K562 (cell line): ENCODE results near the gene ARHGAP4. TPM values are rescaled to one million over a fixed set of nuclear protein-coding genes. Genes with fewer than 3 reads are reported as not detected.

Experiments used
- ATAC-seq: fragments of 200-7000 bp; cut with Tn5 transposase; 3 replicates; pipeline ENCODE4 v1.9.1; 2020; ENCODE audit warnings: moderate library complexity
- BruUV-seq: library from RNA; stranded (reverse); fragments of 400-500 nt; replicated peaks from 2 replicates; lab custom pipeline; 2021; lab: Mats Ljungman, UMichigan
- CTCF ChIA-PET: fragments of 300-600 bp; formaldehyde crosslinking; extraction: SDS; loops from one replicate; lab custom pipeline; 2021; ENCODE audit warnings: low intra/inter-chr PET ratio; lab: Yijun Ruan, JAX
- POLR2A ChIA-PET: fragments of 300-600, 350-650 bp; sonication (Branson Sonifier 250); formaldehyde crosslinking; extraction: SDS; loops from one replicate; lab custom pipeline; 2021; ENCODE audit warnings: antibody characterized with exemption, inconsistent platforms; lab: Yijun Ruan, JAX
- DNase-seq, 4 experiments: peaks; one replicate each; pipeline versions ENCODE4 v3.0.0 to v3.0.0-alpha.2; 2011 to 2018; ENCODE audit warnings: low spot score in 3 of 4, mixed read lengths in 3 of 4; ENCODE audit errors: extremely low read depth in 1 of 4
- FAIRE-seq: peaks from 2 replicates; lab custom pipeline; 2011; peaks lifted over from hg19 to GRCh38; lab: Jason Lieb, UNC
- H2AFZ ChIP-seq: 2 replicates; pipeline ENCODE4 v1.6.0; 2011; ENCODE audit warnings: low read depth, low read length, control low read depth, inconsistent platforms
- H3K27ac ChIP-seq: fragments of 200-600 bp; 3 replicates; pipeline ENCODE4 v1.8.0; 2011; ENCODE audit warnings: low read depth, mild to moderate bottlenecking, control low read depth, inconsistent platforms, low read length, moderate library complexity, mixed read lengths; ENCODE audit errors: extremely low read depth
- H3K27me3 ChIP-seq, 2 experiments: fragments of 300-600 bp in 1 of 2; 2 replicates in 1 of 2; 3 replicates in 1 of 2; pipeline versions ENCODE4 v1.6.0 to v1.8.0; 2011; ENCODE audit warnings: inconsistent platforms in 2 of 2, low read length in 2 of 2, mild to moderate bottlenecking in 1 of 2, mixed read lengths in 1 of 2, moderate library complexity in 1 of 2; ENCODE audit not compliant: control insufficient read depth in 2 of 2, insufficient read depth in 2 of 2
- H3K36me3 ChIP-seq: fragments of 300-600 bp; 3 replicates; pipeline ENCODE4 v1.8.0; 2011; ENCODE audit warnings: mild to moderate bottlenecking, low read length, inconsistent platforms; ENCODE audit not compliant: control insufficient read depth, insufficient read depth
- H3K4me1 ChIP-seq, 2 experiments: fragments of 200-600 bp in 1 of 2; replicated peaks in 1 of 2; 2 replicates in 1 of 2; 3 replicates in 1 of 2; pipeline versions ENCODE4 v1.5.1 to v1.8.0; 2011; ENCODE audit warnings: inconsistent platforms in 2 of 2, low read length in 2 of 2, mild to moderate bottlenecking in 1 of 2, mixed read lengths in 1 of 2, moderate library complexity in 1 of 2; ENCODE audit not compliant: control insufficient read depth in 2 of 2, insufficient read depth in 2 of 2
- H3K4me2 ChIP-seq: 2 replicates; pipeline ENCODE4 v1.6.1; 2011; ENCODE audit warnings: low read length, control low read depth, inconsistent platforms, mixed read lengths; ENCODE audit not compliant: insufficient read depth
- H3K4me3 ChIP-seq: fragments of 200-600 bp; sonication (generic), shearing (Covaris generic); 2 replicates; pipeline ENCODE4 v1.5.1; 2016; ENCODE audit warnings: control low read depth, inconsistent platforms
- H3K79me2 ChIP-seq: fragments of 200-600 bp; 3 replicates; pipeline ENCODE4 v1.8.0; 2011; ENCODE audit warnings: low read length, inconsistent platforms; ENCODE audit not compliant: control insufficient read depth, insufficient read depth
- H3K9ac ChIP-seq, 2 experiments: 2 replicates each; pipeline versions ENCODE4 v1.6.0 to v1.6.1; 2011; ENCODE audit warnings: low read depth in 2 of 2, low read length in 2 of 2, control low read depth in 1 of 2, inconsistent platforms in 1 of 2, mild to moderate bottlenecking in 1 of 2, mixed read lengths in 1 of 2; ENCODE audit not compliant: insufficient read depth in 1 of 2
- H3K9me1 ChIP-seq: one replicate; pipeline ENCODE4 v1.6.0; 2011; ENCODE audit warnings: inconsistent platforms, mild to moderate bottlenecking, low read length, moderate library complexity; ENCODE audit not compliant: control insufficient read depth, insufficient read depth
- H3K9me3 ChIP-seq: replicated peaks from 2 replicates; pipeline ENCODE4 v1.5.1; 2011; ENCODE audit warnings: low read depth, low read length, inconsistent platforms; ENCODE audit not compliant: control insufficient read depth, insufficient read depth
- H4K20me1 ChIP-seq: replicated peaks from 2 replicates; pipeline ENCODE4 v1.6.1; 2011; ENCODE audit warnings: low read length, inconsistent platforms, mixed read lengths; ENCODE audit not compliant: control insufficient read depth, insufficient read depth
- EHMT2 ChIP-seq: fragments of 450-650 bp; IDR thresholded peaks from 2 replicates; pipeline ENCODE4 v1.6.1; 2018; ENCODE audit warnings: antibody characterized with exemption
- FOXK2 ChIP-seq, 2 experiments: fragments of 450-650 bp; IDR thresholded peaks in 1 of 2; conservative IDR thresholded peaks in 1 of 2; 2 replicates each; pipeline ENCODE4 v1.6.1; 2016; ENCODE audit warnings: low read depth in 2 of 2, mild to moderate bottlenecking in 1 of 2
- HDAC3 ChIP-seq: fragments of 450-650 bp; IDR thresholded peaks from 2 replicates; pipeline ENCODE4 v1.6.1; 2018; ENCODE audit warnings: borderline replicate concordance, mild to moderate bottlenecking, moderate library complexity; ENCODE audit not compliant: partially characterized antibody
- MYNN ChIP-seq, 2 experiments: sonication (generic); formaldehyde crosslinking in 1 of 2; IDR thresholded peaks; 2 replicates each; pipeline versions ENCODE4 v1.5.0 to v1.6.1; 2016 to 2020; ENCODE audit warnings: antibody characterized with exemption in 1 of 2, missing genetic modification reagents in 1 of 2
- NR2C1 ChIP-seq, 2 experiments: fragments of 450-650 bp; IDR thresholded peaks; 2 replicates each; pipeline ENCODE4 v1.6.1; 2017; ENCODE audit warnings: mild to moderate bottlenecking in 2 of 2, antibody characterized with exemption in 1 of 2, inconsistent platforms in 1 of 2, missing compliant biosample characterization in 1 of 2, missing genetic modification characterization in 1 of 2
- PHTF2 ChIP-seq: fragments of 250-450 bp; sonication (Bioruptor Pico); IDR thresholded peaks from 2 replicates; pipeline ENCODE4 v1.5.0; 2021; ENCODE audit warnings: mild to moderate bottlenecking
- YBX1 ChIP-seq: fragments of 450-650 bp; IDR thresholded peaks from 2 replicates; pipeline ENCODE4 v1.7.1; 2016; ENCODE audit warnings: mild to moderate bottlenecking
- ZNF146 ChIP-seq: IDR thresholded peaks from one replicate; pipeline ENCODE4 v1.6.1; 2018; ENCODE audit warnings: missing compliant biosample characterization; ENCODE audit not compliant: unreplicated experiment
- ZNF699 ChIP-seq: fragments of 250-450 bp; sonication (Bioruptor Pico); IDR thresholded peaks from 2 replicates; pipeline ENCODE4 v1.8.0; 2021; ENCODE audit warnings: mild to moderate bottlenecking, moderate library complexity; ENCODE audit not compliant: insufficient replicate concordance
- WGBS: fragments of 100-300 bp; shearing (Covaris generic); methylation state at CpG from one replicate; pipeline ENCODE4 v1.1.6; 2016; ENCODE audit warnings: low coverage, mixed read lengths; ENCODE audit not compliant: insufficient coverage; ENCODE audit errors: missing lambda C conversion rate; 5-methylcytosine and 5-hydroxymethylcytosine counted together
- in situ Hi-C: fragments of 300-500 bp; cut with MboI; formaldehyde crosslinking; loops from 4 replicates; pipeline ENCODE4 v1.15.0; 2018; ENCODE audit warnings: inconsistent platforms, mixed read lengths
- intact Hi-C: fragments of 100-400 bp; cut with micrococcal nuclease; formaldehyde crosslinking; loops from 2 replicates; pipeline ENCODE4 v1.14.2; 2022
- polyA plus RNA-seq, 8 experiments: library from polyadenylated mRNA; depleted of rRNA in 4 of 8; stranded (reverse) in 5 of 8; unstranded in 3 of 8; fragments of >200 nt; fragmentation: Nextera tagmentation in 2 of 8; fragmentation: Illumina TruSeq in 1 of 8; extraction: Ambion mirVana in 2 of 8; extraction: Trizol in 1 of 8; gene quantifications; 2 replicates each; pipeline versions ENCODE4 v1.2.1 to v1.2.3, GENCODE V29; 2011 to 2014; ENCODE audit warnings: inconsistent platforms in 1 of 8, missing spikeins in 1 of 8
- total RNA-seq, 7 experiments: library from RNA; depleted of rRNA in 6 of 7; stranded (reverse); fragments of >200 nt in 6 of 7; fragmentation: Illumina TruSeq in 2 of 7; extraction: Trizol in 2 of 7; gene quantifications; 2 replicates each; pipeline versions ENCODE4 v1.2.1 to v1.2.3, GENCODE V29; 2011 to 2021; ENCODE audit warnings: low replicate concordance in 1 of 7
- TF ChIP-seq, protein P1 (sequence below), 2 experiments: fragments of 450-650 bp in 1 of 2; sonication (generic) in 1 of 2; formaldehyde crosslinking in 1 of 2; IDR thresholded peaks in 1 of 2; conservative IDR thresholded peaks in 1 of 2; 2 replicates each; pipeline versions ENCODE4 v1.6.1 to v1.8.1; 2016 to 2023; ENCODE audit warnings: mild to moderate bottlenecking in 2 of 2, moderate library complexity in 2 of 2, inconsistent platforms in 1 of 2, missing genetic modification reagents in 1 of 2
- TF ChIP-seq, protein P2 (sequence below): sonication (generic); formaldehyde crosslinking; IDR thresholded peaks from 2 replicates; pipeline ENCODE4 v1.8.1; 2023; ENCODE audit warnings: missing genetic modification reagents, mild to moderate bottlenecking, borderline replicate concordance

Gene ARHGAP4
- total and polyA plus RNA-seq, 9 of the 15 experiments (the other 6 are each of a cell fraction or from before 2014, with no cell fraction given): 0.30 to 81.8 (median 13.5) TPM

DNA sequence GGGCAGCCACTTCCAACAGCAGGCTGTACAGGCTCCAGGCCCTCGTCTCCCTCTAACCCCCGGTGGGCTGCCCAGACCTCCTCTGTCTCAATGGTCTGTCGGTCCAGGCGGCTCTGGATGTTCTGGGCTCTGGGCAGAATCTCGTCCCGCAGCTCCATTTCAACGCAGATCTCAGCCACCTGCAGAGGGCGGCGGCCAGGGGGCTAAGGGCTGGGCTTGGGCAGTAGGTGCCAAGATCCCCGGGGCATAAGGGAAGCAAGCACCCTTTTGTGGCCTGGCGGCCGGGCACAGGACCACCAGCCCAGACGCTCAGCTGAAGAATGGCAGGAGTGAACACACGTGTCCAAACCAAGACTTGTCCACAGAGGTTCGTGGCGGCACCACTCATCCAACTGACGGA lies 12.4 kb downstream of the ARHGAP4 start (continued):
- TF ChIP-seq, protein P1, sequence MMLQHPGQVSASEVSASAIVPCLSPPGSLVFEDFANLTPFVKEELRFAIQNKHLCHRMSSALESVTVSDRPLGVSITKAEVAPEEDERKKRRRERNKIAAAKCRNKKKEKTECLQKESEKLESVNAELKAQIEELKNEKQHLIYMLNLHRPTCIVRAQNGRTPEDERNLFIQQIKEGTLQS (IDR thresholded peaks at IDR 0.05): no peak
- TF ChIP-seq, protein P1 (CRISPR knock-in tag; conservative IDR thresholded peaks at IDR 0.05): no peak
- TF ChIP-seq ZNF699 (no peak), NR2C1 (IDR thresholded peaks at IDR 0.05) (no peak), NR2C1 (tag; IDR thresholded peaks at IDR 0.05) (no peak)

DNA sequence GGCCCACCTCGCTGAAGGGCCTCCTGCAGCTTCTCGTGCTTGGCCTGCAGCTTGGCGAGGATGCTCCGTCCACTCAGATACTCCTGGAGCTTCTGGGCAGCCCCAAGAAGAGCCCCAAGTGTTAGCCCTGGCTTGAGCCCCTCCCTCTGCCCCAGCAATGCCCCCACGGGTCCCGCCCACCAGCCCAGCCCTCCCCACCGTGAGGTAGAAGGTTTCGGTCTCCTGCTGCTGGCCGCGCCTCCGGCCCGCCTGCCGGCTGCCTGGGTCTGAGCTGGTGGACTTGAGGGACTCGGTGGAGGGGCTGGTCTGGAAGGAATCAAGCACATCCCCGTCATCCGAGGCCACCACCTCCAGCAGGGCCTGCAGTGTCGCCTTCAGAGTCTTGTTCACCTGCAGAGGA lies 12.9 kb downstream of the ARHGAP4 start:
- 64% methylated on average over 6 of the region's 17 CpGs for WGBS
- intact Hi-C loops: no loop called here
- Histone ChIP-seq H3K9me3 (no peaks in the 10 kb centered on the region), H3K36me3 (peaks cover 31% of the 10 kb centered on the region; the same call in 2 of the 3 replicates), H3K4me3 (no peak overlapping the region), H2AFZ (no peak overlapping the region), H3K79me2 (no peaks in the 10 kb centered on the region), H3K27ac (no peak overlapping the region), H3K9ac (peak overlapping the region in 1 of 2 experiments; percentile 26; a peak in 2 of 4 replicates), H3K27me3 (no peaks in the 10 kb centered on the region), H4K20me1 (peaks cover 5% of the 10 kb centered on the region; the same call in 1 of the 2 replicates), H3K9me1 (no peaks in the 10 kb centered on the region), H3K4me1 (peaks cover 0 to 32% of the 10 kb centered on the region in 2 experiments; a peak in 3 of 5 replicates), H3K4me2 (no peak overlapping the region)
- in situ Hi-C loops: no loop called here
- ATAC-seq (no peak), FAIRE-seq (no peak), DNase-seq (no peak)
- CTCF ChIA-PET: no interaction called here
- BruUV-seq: no TSS peak
- POLR2A ChIA-PET: interaction anchor here (0.6 to 0.9 kb wide), 2 partner anchors 11 to 16 kb away, joined by 3 to 4 read pairs; no protein-coding TSS in a partner anchor
- TF ChIP-seq EHMT2: no peak
- no peak for TF ChIP-seq HDAC3
- TF ChIP-seq FOXK2 (conservative IDR thresholded peaks at IDR 0.05 in 1 of 2, IDR thresholded peaks at IDR 0.05 in 1 of 2; ENCODE audit: low read depth in 2 of 2): no peak
- TF ChIP-seq MYNN (IDR thresholded peaks at IDR 0.05): no peak
- no peak for TF ChIP-seq MYNN (CRISPR knock-in tag; IDR thresholded peaks at IDR 0.05)
- no peak for TF ChIP-seq ZNF146 (CRISPR knock-in tag)
- TF ChIP-seq PHTF2 (CRISPR knock-in tag): no peak
- TF ChIP-seq, protein P2, sequence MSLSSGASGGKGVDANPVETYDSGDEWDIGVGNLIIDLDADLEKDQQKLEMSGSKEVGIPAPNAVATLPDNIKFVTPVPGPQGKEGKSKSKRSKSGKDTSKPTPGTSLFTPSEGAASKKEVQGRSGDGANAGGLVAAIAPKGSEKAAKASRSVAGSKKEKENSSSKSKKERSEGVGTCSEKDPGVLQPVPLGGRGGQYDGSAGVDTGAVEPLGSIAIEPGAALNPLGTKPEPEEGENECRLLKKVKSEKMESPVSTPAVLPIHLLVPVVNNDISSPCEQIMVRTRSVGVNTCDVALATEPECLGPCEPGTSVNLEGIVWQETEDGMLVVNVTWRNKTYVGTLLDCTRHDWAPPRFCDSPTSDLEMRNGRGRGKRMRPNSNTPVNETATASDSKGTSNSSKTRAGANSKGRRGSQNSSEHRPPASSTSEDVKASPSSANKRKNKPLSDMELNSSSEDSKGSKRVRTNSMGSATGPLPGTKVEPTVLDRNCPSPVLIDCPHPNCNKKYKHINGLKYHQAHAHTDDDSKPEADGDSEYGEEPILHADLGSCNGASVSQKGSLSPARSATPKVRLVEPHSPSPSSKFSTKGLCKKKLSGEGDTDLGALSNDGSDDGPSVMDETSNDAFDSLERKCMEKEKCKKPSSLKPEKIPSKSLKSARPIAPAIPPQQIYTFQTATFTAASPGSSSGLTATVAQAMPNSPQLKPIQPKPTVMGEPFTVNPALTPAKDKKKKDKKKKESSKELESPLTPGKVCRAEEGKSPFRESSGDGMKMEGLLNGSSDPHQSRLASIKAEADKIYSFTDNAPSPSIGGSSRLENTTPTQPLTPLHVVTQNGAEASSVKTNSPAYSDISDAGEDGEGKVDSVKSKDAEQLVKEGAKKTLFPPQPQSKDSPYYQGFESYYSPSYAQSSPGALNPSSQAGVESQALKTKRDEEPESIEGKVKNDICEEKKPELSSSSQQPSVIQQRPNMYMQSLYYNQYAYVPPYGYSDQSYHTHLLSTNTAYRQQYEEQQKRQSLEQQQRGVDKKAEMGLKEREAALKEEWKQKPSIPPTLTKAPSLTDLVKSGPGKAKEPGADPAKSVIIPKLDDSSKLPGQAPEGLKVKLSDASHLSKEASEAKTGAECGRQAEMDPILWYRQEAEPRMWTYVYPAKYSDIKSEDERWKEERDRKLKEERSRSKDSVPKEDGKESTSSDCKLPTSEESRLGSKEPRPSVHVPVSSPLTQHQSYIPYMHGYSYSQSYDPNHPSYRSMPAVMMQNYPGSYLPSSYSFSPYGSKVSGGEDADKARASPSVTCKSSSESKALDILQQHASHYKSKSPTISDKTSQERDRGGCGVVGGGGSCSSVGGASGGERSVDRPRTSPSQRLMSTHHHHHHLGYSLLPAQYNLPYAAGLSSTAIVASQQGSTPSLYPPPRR (CRISPR knock-in tag): no peak
- TF ChIP-seq YBX1: no peak
